ENCODE measurements around the gene RNU5D-1. TPM values are rescaled to one million over a fixed set of nuclear protein-coding genes. Genes with fewer than 3 reads are reported as not detected.

The RNU5D-1 gene
- total RNA-seq, 1 donor from 2014 or later: not detected

GRCh38 chr1:44759077-44759476 lies 28.1 kb upstream of the RNU5D-1 start:
- Mint-ChIP-seq H3K36me3 (ENCODE audit: insufficient read depth) (peaks cover 4% of the 10 kb centered on the region), H3K27me3 (no peaks in the 10 kb centered on the region), H3K27ac (no peak overlapping the region), H3K4me1 (ENCODE audit: low read depth) (no peaks in the 10 kb centered on the region), H3K4me3 (ENCODE audit: low read depth) (no peak overlapping the region), H3K9me3 (ENCODE audit: low read depth) (no peaks in the 10 kb centered on the region)
- TF ChIP-seq CTCF (IDR thresholded peaks at IDR 0.05; ENCODE audit: unreplicated experiment): no peak
- no peak for DNase-seq (ENCODE audit: low spot score, unreplicated experiment)

- no peaks in the 10 kb centered on the region for H3K4me1 Mint-ChIP-seq (ENCODE audit: low read depth)
- peaks cover 3% of the 10 kb centered on the region for H3K36me3 Mint-ChIP-seq (ENCODE audit: insufficient read depth)
- no peak for DNase-seq (ENCODE audit: low spot score, unreplicated experiment)
- no peak overlapping the region for H3K27ac Mint-ChIP-seq
- no peaks in the 10 kb centered on the region for H3K9me3 Mint-ChIP-seq (ENCODE audit: low read depth)
- no peak overlapping the region for H3K4me3 Mint-ChIP-seq (ENCODE audit: low read depth)
- no peak for TF ChIP-seq CTCF (IDR thresholded peaks at IDR 0.05; ENCODE audit: unreplicated experiment)
- H3K27me3 Mint-ChIP-seq: no peaks in the 10 kb centered on the region
Measured at GRCh38 chr1:44757420-44757819, 26.4 kb upstream of the RNU5D-1 start.

- Mint-ChIP-seq H3K27ac (no peak overlapping the region), H3K9me3 (ENCODE audit: low read depth) (no peaks in the 10 kb centered on the region), H3K4me3 (ENCODE audit: low read depth) (no peak overlapping the region), H3K27me3 (no peaks in the 10 kb centered on the region), H3K36me3 (ENCODE audit: insufficient read depth) (peaks cover 2% of the 10 kb centered on the region), H3K4me1 (ENCODE audit: low read depth) (no peaks in the 10 kb centered on the region)
- no peak for DNase-seq (ENCODE audit: low spot score, unreplicated experiment)
- TF ChIP-seq CTCF (IDR thresholded peaks at IDR 0.05; ENCODE audit: unreplicated experiment): no peak
Measured at GRCh38 chr1:44747878-44748277, 16.9 kb upstream of the RNU5D-1 start.

- H3K27me3 Mint-ChIP-seq: no peaks in the 10 kb centered on the region
Measured at GRCh38 chr1:44743211-44743610, 12.2 kb upstream of the RNU5D-1 start.

GRCh38 chr1:44740179-44740617 lies 9.2 kb upstream of the RNU5D-1 start:
- Mint-ChIP-seq H3K4me1 (ENCODE audit: low read depth) (peaks cover 7% of the 10 kb centered on the region), H3K27me3 (no peaks in the 10 kb centered on the region), H3K36me3 (ENCODE audit: insufficient read depth) (peaks cover 4% of the 10 kb centered on the region), H3K4me3 (ENCODE audit: low read depth) (peak overlapping the region; percentile 95), H3K9me3 (ENCODE audit: low read depth) (no peaks in the 10 kb centered on the region), H3K27ac (peak overlapping the region; percentile 91)
- no peak for DNase-seq (ENCODE audit: low spot score, unreplicated experiment)
- no peak for TF ChIP-seq CTCF (IDR thresholded peaks at IDR 0.05; ENCODE audit: unreplicated experiment)

More at GRCh38 chr1:44743211-44743610, 12.2 kb upstream of the RNU5D-1 start:
- TF ChIP-seq CTCF (IDR thresholded peaks at IDR 0.05; ENCODE audit: unreplicated experiment): no peak
- H3K4me1 Mint-ChIP-seq (ENCODE audit: low read depth): peaks cover 7% of the 10 kb centered on the region
- DNase-seq (ENCODE audit: low spot score, unreplicated experiment): no peak
- H3K36me3 Mint-ChIP-seq (ENCODE audit: insufficient read depth): peaks cover 4% of the 10 kb centered on the region
- no peaks in the 10 kb centered on the region for H3K9me3 Mint-ChIP-seq (ENCODE audit: low read depth)
- H3K4me3 Mint-ChIP-seq (ENCODE audit: low read depth): no peak overlapping the region
- no peak overlapping the region for H3K27ac Mint-ChIP-seq
